ENCODE data around the gene GLIS1.

GLIS1 gene

GRCh38 chr1:53638360-53639035 is 100.5 kb downstream of the GLIS1 start:
- no peak for DNase-seq (ENCODE audit: low read depth)

- DNase-seq (ENCODE audit: low read depth) = no peak
Measured at GRCh38 chr1:53637511-53638359, 101.2 kb downstream of the GLIS1 start.

- DNase-seq (ENCODE audit: low read depth) = no peak
Measured at GRCh38 chr1:53636621-53637171, 102.3 kb downstream of the GLIS1 start.

- no peak for DNase-seq (ENCODE audit: low read depth)
Measured at GRCh38 chr1:53634571-53634979, 104.4 kb downstream of the GLIS1 start.

DNA sequence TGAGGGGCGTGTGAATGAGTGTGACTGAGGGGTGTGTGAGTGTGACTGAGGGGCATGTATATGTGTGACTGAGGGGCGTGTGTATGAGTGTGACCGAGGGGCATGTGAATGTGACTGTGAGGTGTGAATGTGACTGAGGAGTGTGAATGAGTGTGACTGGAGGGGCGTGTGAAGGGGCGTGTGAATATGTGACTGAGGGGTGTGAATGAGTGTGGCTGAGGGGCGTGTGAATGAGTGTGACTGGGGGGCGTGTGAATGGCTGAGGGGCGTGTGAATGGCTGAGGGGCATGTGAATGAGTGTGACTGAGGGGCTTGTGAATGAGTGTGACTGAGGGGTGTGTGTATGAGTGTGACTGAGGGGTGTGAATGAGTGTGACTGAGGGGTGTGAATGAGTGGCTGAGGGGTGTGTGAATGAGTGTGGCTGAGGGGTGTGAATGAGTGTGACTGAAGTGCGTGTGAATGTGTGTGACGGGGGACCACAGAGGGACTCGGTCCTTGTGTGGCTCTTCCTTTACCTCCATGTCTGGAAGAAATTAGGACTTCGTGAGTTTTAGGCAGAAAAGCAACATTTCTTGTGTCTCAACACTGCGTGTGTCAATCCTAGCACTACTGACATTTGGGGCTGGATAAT is 105.8 kb downstream of the GLIS1 start:
- DNase-seq (ENCODE audit: low read depth) = no peak

DNA sequence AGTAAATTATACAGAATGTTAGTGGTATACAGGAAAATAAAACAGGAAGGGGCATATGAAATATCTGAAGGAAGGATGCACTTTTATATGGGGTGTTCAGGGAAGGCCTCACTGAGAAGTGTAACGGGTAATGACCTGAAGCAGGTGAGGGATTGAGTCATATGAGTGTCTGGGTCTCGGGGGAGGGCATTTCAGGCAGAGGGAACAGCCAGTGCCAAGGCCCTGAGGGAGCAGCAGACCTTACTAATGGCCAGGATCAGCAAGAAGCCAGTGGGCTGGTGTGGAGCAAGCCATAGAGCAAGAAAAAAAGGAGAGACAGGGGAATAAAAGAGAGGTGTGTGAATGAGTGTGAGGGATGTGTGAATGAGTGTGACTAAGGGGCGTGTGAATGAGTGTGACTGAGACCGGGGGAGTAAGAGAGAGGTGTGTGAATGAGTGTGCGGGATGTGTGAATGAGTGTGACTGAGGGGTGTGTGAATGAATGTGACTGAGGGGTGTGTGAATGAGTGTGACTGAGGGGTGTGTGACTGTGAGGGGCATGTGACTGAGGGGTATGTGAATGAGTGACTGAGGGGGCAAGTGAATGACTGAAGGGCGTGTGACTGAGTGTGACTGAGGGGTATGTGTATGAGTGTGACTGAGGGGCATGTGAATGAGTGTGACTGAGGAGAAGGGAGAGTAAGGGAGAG is 107.2 kb downstream of the GLIS1 start:
- DNase-seq (ENCODE audit: low read depth) = no peak

DNA sequence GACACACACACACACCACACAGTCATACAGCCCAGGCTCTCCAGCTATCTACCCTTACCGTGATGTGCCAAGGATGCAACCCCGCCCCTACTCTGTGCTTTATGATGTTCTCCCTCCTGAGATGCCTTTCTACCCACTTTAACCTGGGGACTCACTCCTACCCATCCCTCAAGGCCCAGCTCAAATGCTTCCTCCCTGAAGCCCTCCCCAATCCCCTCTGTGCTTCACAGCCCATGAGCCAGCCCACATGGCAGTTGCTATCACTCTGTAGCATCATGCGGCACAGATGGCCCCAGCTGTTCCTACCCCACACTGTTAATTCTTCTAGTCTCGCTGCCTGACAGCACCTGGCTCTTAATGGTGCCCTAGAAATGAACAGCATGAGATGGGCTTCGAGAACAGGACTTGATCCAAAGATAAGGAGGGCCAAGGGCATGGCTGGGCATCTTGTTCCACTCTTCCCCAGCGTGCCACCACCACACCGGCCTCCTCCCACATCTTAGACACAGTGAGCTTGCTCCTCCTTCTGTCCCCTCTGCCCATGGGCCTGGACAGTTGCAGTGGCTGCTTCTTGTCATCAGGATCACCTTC is 109.8 kb downstream of the GLIS1 start:
- DNase-seq (ENCODE audit: low read depth) = no peak

DNA sequence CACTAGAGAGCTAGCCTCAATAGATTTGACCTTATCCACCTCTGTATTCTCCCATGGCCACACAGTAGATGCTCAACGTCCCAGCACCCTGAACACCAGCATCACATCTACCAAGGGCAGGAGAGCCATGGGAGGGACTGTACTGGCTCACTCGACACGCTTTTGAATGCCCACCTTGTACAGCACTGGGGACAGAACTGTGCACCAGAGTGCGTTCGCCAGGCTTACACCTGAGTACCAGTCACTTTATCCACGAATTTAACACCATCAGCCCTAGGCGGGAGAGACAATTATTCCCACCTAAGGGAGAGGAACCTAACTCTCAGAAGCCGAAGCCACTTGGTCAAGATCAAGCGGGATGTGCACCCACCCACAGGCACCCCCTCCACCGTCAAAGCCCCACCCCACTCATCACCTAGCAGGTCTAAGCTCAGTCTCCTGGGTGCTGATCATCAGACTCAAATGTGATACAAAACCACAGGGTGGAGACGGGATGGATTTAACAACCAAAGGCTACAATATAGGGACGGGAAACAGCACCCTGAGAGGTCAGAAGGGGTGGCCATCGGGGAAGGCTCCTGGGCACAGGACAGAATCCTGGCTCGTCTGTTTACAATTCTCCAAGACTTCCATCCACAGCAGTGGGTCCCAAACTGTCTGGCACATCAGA is 110.5 kb downstream of the GLIS1 start:
- DNase-seq (ENCODE audit: low read depth) = no peak

DNA sequence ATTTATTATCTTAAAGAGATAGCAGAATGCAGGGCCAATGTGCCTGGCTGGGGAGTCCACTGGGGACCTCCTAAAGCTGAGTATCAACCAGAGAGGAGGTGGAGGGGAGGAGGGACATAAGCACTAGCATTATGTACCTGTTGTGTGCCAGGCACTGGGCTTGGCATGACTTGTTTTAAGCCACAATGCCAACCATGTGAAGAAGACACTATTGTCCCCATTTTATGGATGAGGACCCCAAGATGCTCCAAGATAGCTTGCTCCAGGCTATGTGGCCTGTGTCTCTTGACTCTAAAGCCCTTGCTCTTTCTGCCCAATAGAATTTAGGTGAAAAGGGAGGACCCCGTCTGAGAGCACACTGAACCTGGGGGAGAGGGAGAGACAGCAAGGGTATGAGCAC is 111.3 kb downstream of the GLIS1 start:
- no peak for DNase-seq (ENCODE audit: low read depth)

DNA sequence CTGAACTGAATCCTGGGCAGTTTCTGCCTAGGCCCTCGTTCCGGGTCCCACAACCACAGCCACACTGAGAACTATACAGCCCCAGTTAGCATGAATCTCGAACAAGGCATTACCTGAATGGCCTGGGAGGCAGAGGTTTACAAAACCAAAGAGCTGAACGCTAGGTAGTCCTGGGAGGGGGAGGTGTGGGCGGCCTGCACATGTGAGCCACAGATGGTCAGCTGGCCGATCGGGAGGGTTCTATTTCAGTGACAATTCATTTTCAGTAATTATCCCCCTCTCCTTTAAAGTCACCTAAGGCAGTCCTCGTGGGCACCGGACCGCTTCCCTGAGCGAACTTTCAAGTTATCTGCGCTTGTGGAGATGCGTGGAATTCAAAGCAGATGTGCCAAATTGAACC is 111.9 kb downstream of the GLIS1 start:
- DNase-seq (ENCODE audit: low read depth) = no peak

DNA sequence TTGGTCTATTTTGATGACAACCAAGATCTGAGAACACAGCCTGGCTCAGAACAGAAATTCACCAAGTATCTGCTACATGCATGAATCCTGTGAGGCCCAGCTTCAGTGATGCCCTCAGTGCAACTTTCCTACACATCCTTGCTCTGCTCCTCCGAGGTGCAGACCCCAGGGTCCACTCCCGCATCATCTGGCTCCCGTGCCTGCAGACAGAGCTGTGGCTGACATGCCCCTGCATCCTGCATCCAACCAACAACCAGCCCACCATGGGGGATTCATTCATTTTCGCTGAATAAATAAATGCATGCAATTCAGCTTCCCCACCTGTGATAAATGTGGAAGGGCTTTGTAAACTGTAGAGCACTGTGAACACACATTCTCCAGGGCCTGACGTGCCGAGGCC is 112.3 kb downstream of the GLIS1 start:
- DNase-seq (ENCODE audit: low read depth) = no peak

- DNase-seq (ENCODE audit: low read depth) = no peak
Measured at GRCh38 chr1:53625766-53626520, 113.0 kb downstream of the GLIS1 start.

GRCh38 chr1:53625049-53625448 is 113.9 kb downstream of the GLIS1 start:
- no peak for DNase-seq (ENCODE audit: low read depth)

DNA sequence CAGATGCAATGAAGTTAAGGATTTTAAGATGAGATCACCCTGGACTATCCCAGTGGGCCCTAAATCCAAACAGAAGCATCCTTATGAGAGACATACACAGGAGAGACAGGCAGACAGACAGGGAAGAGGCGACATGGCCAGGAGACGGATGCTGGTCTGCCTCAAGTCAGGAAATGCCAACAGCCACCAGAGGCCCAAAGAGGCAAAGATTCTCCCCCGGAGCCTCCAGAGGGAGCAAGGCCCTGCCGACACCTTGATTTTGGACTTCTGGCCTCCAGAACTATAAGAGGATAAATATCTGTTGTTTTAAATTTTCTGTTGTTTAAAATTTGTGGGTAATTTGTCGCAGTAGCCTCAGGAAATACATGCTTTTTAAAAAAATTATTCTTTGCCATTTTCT is 116.4 kb downstream of the GLIS1 start:
- DNase-seq (ENCODE audit: low read depth) = no peak

GRCh38 chr1:53621144-53621543 is 117.8 kb downstream of the GLIS1 start:
- no peak for DNase-seq (ENCODE audit: low read depth)

GRCh38 chr1:53620061-53620855 is 118.7 kb downstream of the GLIS1 start:
- no peak for DNase-seq (ENCODE audit: low read depth)

DNA sequence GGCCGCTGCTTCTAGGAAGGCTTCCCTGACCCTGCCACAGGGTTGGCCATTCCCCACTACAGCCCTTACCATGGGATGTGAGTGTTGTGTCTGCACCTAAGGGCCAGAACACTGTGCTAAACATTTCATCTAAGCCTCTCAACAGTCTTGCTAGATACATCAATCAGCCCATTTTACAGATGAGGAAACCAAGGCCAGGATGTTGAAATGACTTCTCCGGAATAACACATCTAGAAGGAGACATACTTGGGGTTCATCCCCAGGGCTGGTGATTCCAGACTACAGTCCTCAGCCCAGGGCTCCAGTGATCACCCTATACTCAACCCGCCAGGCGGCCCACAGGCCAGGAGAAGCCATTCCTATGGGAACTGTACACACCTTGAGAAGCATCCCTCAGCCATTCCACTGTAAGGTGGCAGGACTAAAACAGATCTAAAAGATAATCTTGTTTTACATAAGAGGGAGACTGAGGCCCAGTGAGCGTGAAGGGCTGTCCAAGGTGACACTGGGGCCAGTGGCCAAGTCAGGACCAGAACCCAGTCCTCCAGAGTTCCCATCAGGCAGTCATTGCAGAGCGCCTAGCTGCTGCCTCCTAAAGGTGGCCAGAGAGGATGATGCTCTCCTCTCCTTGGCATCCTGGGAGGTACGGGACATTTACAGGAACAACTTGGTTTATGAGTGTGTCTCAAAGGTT is 119.5 kb downstream of the GLIS1 start:
- no peak for DNase-seq (ENCODE audit: low read depth)

DNA sequence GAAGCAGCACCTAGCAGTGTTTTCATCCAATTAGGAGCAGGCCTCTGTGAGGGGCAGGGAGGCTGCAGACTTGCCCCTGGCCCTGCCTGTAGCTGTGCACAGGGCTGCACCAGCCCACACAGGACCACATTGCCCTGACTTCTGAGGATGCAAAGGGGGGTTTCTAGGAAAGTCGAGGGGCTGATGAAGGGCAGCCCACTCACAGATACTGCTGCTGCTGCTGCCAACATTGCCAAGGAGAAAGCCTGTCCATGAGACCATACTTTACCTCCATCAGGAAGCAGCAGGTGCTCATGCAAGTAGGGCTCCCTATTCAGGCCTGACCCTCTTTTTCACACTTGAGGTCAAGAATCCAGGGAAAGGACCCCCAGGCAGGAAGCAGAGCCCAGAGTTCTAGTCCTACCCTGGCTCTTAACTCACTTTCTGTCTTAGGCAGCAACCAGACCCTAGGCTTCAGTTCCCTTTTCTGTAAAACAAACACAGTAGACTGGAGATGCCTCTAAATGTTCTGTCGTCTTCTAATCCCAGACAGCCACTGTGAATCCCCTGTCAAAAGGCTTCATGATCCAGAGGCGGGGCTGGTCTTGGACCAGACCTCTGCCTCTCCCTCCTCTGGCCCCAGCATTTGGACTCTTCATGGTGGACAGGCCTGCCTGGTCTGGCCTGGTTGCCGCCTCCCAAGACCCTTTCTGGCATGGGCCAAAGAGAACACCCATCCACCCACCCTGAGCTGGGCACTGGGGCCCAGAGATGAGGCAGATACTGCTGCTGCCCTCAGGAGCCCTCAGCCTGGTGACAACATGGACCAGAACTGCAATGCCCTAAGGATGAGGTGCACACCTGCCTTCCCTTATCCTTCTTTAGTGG is 120.2 kb downstream of the GLIS1 start:
- DNase-seq (ENCODE audit: low read depth) = no peak
